HEK293 (cell line): Measurements from ENCODE around the gene SRMS.

ENCODE experiments used
- CTCF ChIA-PET: fragments of 350-600 bp; formaldehyde crosslinking; extraction: SDS; loops from one replicate; lab custom pipeline; 2021; ENCODE audit warnings: antibody characterized with exemption; lab: Yijun Ruan, JAX
- POLR2A ChIA-PET: fragments of 300-600 bp; formaldehyde crosslinking; extraction: SDS; loops from one replicate; lab custom pipeline; 2020; ENCODE audit warnings: antibody characterized with exemption, inconsistent platforms; lab: Yijun Ruan, JAX
- H3K27ac ChIP-seq: fragments of 200-500 bp; sonication (Bioruptor generic); 2 replicates; pipeline ENCODE4 v1.5.1; 2014; ENCODE audit warnings: low read depth, low read length, control low read depth, inconsistent platforms; ENCODE audit errors: extremely low read depth
- H3K36me3 ChIP-seq, 2 experiments: fragments of 200-500 bp in 1 of 2; sonication (Bioruptor generic) in 1 of 2; 1 replicate in 1 of 2; 2 replicates in 1 of 2; pipeline ENCODE4 v1.5.1; 2014 to 2017; ENCODE audit warnings: inconsistent platforms in 2 of 2, low read length in 2 of 2; ENCODE audit not compliant: control insufficient read depth in 2 of 2, insufficient read depth in 1 of 2
- H3K4me1 ChIP-seq: fragments of 200-500 bp; sonication (Bioruptor generic); 2 replicates; pipeline ENCODE4 v1.5.1; 2014; ENCODE audit warnings: mild to moderate bottlenecking, low read length, inconsistent platforms; ENCODE audit not compliant: control insufficient read depth, insufficient read depth
- H3K4me3 ChIP-seq: 2 replicates; pipeline ENCODE4 v1.5.1; 2011; ENCODE audit warnings: low read depth, mild to moderate bottlenecking, control low read depth, low read length, moderate library complexity
- H3K9me3 ChIP-seq: fragments of 200-500 bp; sonication (Bioruptor generic); 2 replicates; pipeline ENCODE4 v1.5.1; 2014; ENCODE audit warnings: low read depth, low read length, inconsistent platforms; ENCODE audit not compliant: control insufficient read depth, insufficient read depth
- GLIS1 ChIP-seq: fragments of 450-650 bp; formaldehyde crosslinking; IDR thresholded peaks from 2 replicates; pipeline ENCODE4 v1.5.1; 2016; ENCODE audit warnings: missing biosample characterization, missing genetic modification characterization
- GLIS2 ChIP-seq: fragments of 450-650 bp; formaldehyde crosslinking; IDR thresholded peaks from 2 replicates; pipeline ENCODE4 v1.5.1; 2016; ENCODE audit warnings: missing biosample characterization, missing genetic modification characterization
- HIC1 ChIP-seq: fragments of 450-650 bp; formaldehyde crosslinking; IDR thresholded peaks from 2 replicates; pipeline ENCODE4 v1.5.1; 2016; ENCODE audit warnings: missing biosample characterization, missing genetic modification characterization
- KLF10 ChIP-seq: fragments of 450-650 bp; IDR thresholded peaks from 2 replicates; pipeline ENCODE4 v1.5.1; 2018; ENCODE audit warnings: missing biosample characterization, mild to moderate bottlenecking, missing genetic modification characterization
- KLF16 ChIP-seq: fragments of 450-650 bp; formaldehyde crosslinking; IDR thresholded peaks from 2 replicates; pipeline ENCODE4 v1.5.1; 2017; ENCODE audit warnings: missing biosample characterization, missing genetic modification characterization
- MEIS1 ChIP-seq: sonication (generic); formaldehyde crosslinking; IDR thresholded peaks from 2 replicates; pipeline ENCODE4 v1.8.1; 2022; ENCODE audit warnings: missing genetic modification reagents, mild to moderate bottlenecking, borderline replicate concordance
- REPIN1 ChIP-seq: fragments of 450-650 bp; formaldehyde crosslinking; IDR thresholded peaks from 2 replicates; pipeline ENCODE4 v1.5.1; 2017; ENCODE audit warnings: missing biosample characterization, missing genetic modification characterization, low read depth
- REST ChIP-seq: fragments of 450-650 bp; formaldehyde crosslinking; IDR thresholded peaks from 2 replicates; pipeline ENCODE4 v1.5.1; 2016; ENCODE audit warnings: missing biosample characterization, missing genetic modification characterization
- ZBTB17 ChIP-seq: fragments of 450-650 bp; formaldehyde crosslinking; IDR thresholded peaks from 2 replicates; pipeline ENCODE4 v1.5.1; 2016; ENCODE audit warnings: missing biosample characterization, missing genetic modification characterization
- ZEB2 ChIP-seq: fragments of 450-650 bp; formaldehyde crosslinking; IDR thresholded peaks from 2 replicates; pipeline ENCODE4 v1.5.1; 2016; ENCODE audit warnings: missing biosample characterization, missing genetic modification characterization
- ZFP41 ChIP-seq: fragments of 450-650 bp; formaldehyde crosslinking; IDR thresholded peaks from 2 replicates; pipeline ENCODE4 v1.5.1; 2016; ENCODE audit warnings: missing biosample characterization, missing genetic modification characterization, borderline replicate concordance
- ZFP69B ChIP-seq: fragments of 450-650 bp; formaldehyde crosslinking; IDR thresholded peaks from 2 replicates; pipeline ENCODE4 v1.5.1; 2016; ENCODE audit warnings: missing biosample characterization, missing genetic modification characterization
- ZNF112 ChIP-seq: fragments of 450-650 bp; formaldehyde crosslinking; IDR thresholded peaks from 2 replicates; pipeline ENCODE4 v1.5.0; 2017; ENCODE audit warnings: missing biosample characterization, missing genetic modification characterization
- ZNF121 ChIP-seq: fragments of 450-650 bp; formaldehyde crosslinking; IDR thresholded peaks from 2 replicates; pipeline ENCODE4 v1.5.1; 2016; ENCODE audit warnings: missing biosample characterization, missing genetic modification characterization
- ZNF324 ChIP-seq: fragments of 450-650 bp; formaldehyde crosslinking; IDR thresholded peaks from 2 replicates; pipeline ENCODE4 v1.5.1; 2016; ENCODE audit warnings: missing biosample characterization, missing genetic modification characterization
- ZNF341 ChIP-seq: fragments of 450-650 bp; formaldehyde crosslinking; IDR thresholded peaks from 2 replicates; pipeline ENCODE4; 2016; ENCODE audit warnings: low read depth, missing biosample characterization, missing genetic modification characterization
- ZNF398 ChIP-seq: fragments of 450-650 bp; formaldehyde crosslinking; IDR thresholded peaks from 2 replicates; pipeline ENCODE4 v1.5.1; 2017; ENCODE audit warnings: missing biosample characterization, missing genetic modification characterization
- ZNF600 ChIP-seq: fragments of 450-650 bp; formaldehyde crosslinking; IDR thresholded peaks from 2 replicates; pipeline ENCODE4 v1.5.1; 2016; ENCODE audit warnings: missing biosample characterization, missing genetic modification characterization
- ZNF610 ChIP-seq: fragments of 450-650 bp; formaldehyde crosslinking; IDR thresholded peaks from 2 replicates; pipeline ENCODE4 v1.5.1; 2016; ENCODE audit warnings: missing biosample characterization, missing genetic modification characterization, borderline replicate concordance
- ZNF629 ChIP-seq: fragments of 450-650 bp; formaldehyde crosslinking; IDR thresholded peaks from 2 replicates; pipeline ENCODE4 v1.5.1; 2017; ENCODE audit warnings: missing biosample characterization, missing genetic modification characterization
- ZNF768 ChIP-seq: fragments of 450-650 bp; formaldehyde crosslinking; IDR thresholded peaks from 2 replicates; pipeline ENCODE4 v1.5.1; 2018; ENCODE audit warnings: missing biosample characterization, mild to moderate bottlenecking, missing genetic modification characterization
- ZXDB ChIP-seq: fragments of 450-650 bp; formaldehyde crosslinking; IDR thresholded peaks from 2 replicates; pipeline ENCODE4 v1.5.1; 2016; ENCODE audit warnings: missing biosample characterization, missing genetic modification characterization
- TF ChIP-seq, protein P1 (sequence below): fragments of 450-650 bp; formaldehyde crosslinking; IDR thresholded peaks from 2 replicates; pipeline ENCODE4 v1.5.1; 2016; ENCODE audit warnings: missing biosample characterization, missing genetic modification characterization

SRMS gene

DNA sequence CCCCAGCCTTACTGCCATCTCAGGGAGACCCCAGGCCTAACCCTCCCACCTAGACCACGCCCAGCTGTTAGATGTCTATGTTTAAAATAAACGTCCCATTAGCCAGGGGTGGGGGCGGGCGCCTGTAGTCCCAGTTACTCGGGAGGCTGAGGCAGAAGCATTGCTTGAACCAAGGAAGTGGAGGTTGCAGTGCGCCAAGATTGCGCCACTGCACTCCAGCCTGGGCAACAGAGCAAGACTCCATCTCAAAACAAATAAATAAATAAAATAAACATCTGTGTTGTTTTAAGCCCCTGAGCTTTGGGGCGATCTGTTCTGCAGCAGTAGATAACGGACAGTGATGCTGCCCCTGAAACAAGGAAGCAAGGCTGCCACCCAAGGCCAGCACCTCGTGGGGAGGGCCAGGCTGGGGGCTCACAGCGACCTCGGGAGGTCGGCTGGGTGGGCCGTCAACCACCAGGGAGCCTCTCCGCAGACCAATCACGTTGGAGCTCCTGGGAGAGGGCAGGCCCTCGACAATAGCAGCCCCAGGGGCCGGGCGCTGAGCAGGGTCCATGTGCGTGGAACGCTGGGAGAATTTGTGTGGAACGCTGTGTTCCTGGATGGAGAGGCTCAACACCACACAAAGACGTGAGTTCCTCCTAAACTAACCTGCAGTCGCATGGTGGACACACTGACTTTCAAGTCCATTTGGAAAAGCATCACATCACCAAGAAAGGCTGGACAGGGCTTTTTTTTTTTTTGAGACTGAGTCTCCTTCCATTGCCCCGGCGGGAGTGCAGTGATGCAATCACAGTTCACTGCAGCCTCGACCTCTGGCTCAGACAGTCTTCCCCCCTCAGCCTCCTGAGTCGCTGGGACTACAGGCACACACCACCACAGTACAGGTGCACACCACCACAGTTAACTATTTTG, 27.5 kb upstream of the SRMS start:
- Histone ChIP-seq H3K36me3 (peaks cover 0 to 3% of the 10 kb centered on the region in 2 experiments; a peak in 1 of 3 replicates), H3K4me3 (no peak overlapping the region), H3K27ac (no peak overlapping the region), H3K4me1 (0 out of 2 replicates have a peak, but pooled peaks cover 3% of the 10 kb centered on the region), H3K9me3 (no peaks in the 10 kb centered on the region)
- ChIA-PET POLR2A (interaction anchor here (0.7 to 1.9 kb wide), 6 partner anchors 14 to 290 kb away, joined by 3 to 7 read pairs (median 4); partner anchors contain the start of genes GMEB2, RTEL1, STMN3 and TPD52L2), CTCF (interaction anchor here (0.5 to 0.7 kb wide), 2 partner anchors 22 to 545 kb away, joined by 3 to 4 read pairs; no protein-coding TSS in a partner anchor)
- TF ChIP-seq ZNF121 (peak; percentile 97), REST (tag by site-specific recombination) (peak; percentile 87), ZFP69B (0 out of 2 replicates have a peak, but pooled peaks have one; percentile 12), ZNF112 (no peak)

DNA sequence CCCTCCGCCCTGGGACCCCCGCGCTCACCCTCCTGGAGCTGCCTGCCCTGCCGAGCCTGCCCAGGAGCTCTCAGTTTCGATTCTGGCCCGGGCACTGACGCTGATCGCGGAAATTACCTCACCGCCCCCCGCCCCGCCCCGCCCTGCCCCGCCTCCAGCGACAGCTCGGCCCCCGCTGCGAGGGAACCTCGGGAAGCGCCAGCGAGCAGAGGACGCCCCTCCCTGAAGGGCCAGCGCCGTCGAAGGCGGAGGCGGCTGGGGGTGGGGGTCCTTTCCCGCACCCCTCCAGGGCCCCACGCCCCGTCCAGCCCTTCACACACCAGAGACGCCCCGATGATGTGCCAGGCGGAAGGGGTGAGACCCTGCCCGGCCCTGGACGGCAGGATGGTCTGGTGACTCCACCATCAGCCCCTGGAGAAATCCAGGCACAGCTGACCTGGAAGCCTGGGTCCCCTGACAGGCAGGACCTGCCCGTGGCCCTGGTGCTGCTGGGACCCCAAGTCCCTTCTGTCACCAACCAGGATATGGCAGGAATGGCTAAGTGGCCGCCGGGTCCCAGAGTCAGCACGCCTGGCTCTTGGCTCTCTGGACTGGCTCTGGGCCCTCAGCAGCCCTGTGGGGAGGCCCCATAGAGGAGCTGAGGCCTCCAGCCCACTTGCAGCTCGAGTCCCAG, 26.7 kb upstream of the SRMS start, which contains the start of gene HELZ2:
Gene HELZ2 (minus strand): TSS at position 84 of the 673 bp plus-strand sequence. CDS start 1,854 bp downstream, outside the sequence.
- Histone ChIP-seq H3K9me3 (no peaks in the 10 kb centered on the region), H3K4me1 (0 out of 2 replicates have a peak, but pooled peaks cover 3% of the 10 kb centered on the region), H3K4me3 (peak within 1 kb of the TSS; percentile 70), H3K27ac (peak within 1 kb of the TSS; percentile 37; the same call in 1 of the 2 replicates), H3K36me3 (peaks cover 0 to 3% of the 10 kb centered on the region in 2 experiments; a peak in 1 of 3 replicates)
- ChIA-PET POLR2A (interaction anchor here (0.6 to 2.0 kb wide), 14 partner anchors 9 to 480 kb away, joined by 3 to 12 read pairs (median 4); partner anchors contain the start of genes GMEB2, PPDPF, PTK6 and RTEL1), CTCF (interaction anchor here (0.5 to 0.9 kb wide), 5 partner anchors 22 to 546 kb away, joined by 3 to 4 read pairs (median 4); no protein-coding TSS in a partner anchor)
- TF ChIP-seq MEIS1 (CRISPR knock-in tag): no peak
- peak; percentile 20; the same call in 1 of the 2 replicates for TF ChIP-seq ZNF629
- TF ChIP-seq ZNF768: no peak
- TF ChIP-seq ZNF600 (tag by site-specific recombination): peak; percentile 16; the same call in 1 of the 2 replicates
- peak; percentile 42; the same call in 1 of the 2 replicates for TF ChIP-seq ZNF398 (tag by site-specific recombination)
- TF ChIP-seq, protein P1, sequence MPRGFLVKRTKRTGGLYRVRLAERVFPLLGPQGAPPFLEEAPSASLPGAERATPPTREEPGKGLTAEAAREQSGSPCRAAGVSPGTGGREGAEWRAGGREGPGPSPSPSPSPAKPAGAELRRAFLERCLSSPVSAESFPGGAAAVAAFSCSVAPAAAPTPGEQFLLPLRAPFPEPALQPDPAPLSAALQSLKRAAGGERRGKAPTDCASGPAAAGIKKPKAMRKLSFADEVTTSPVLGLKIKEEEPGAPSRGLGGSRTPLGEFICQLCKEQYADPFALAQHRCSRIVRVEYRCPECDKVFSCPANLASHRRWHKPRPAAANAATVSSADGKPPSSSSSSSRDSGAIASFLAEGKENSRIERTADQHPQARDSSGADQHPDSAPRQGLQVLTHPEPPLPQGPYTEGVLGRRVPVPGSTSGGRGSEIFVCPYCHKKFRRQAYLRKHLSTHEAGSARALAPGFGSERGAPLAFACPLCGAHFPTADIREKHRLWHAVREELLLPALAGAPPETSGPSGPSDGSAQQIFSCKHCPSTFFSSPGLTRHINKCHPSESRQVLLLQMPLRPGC: no peak
- TF ChIP-seq ZEB2 (tag by site-specific recombination): 0 out of 2 replicates have a peak, but pooled peaks have one; percentile 28
- no peak for TF ChIP-seq REPIN1 (tag by site-specific recombination)
- 0 out of 2 replicates have a peak, but pooled peaks have one; percentile 14 for TF ChIP-seq ZNF610 (tag by site-specific recombination)
- TF ChIP-seq ZBTB17 (tag by site-specific recombination): peak; percentile 71
- peak; percentile 51; the same call in 1 of the 2 replicates for TF ChIP-seq KLF10 (tag by site-specific recombination)
- no peak for TF ChIP-seq ZFP41
- TF ChIP-seq ZNF324 (tag by site-specific recombination): no peak
- peak; percentile 74 for TF ChIP-seq ZNF341 (tag by site-specific recombination)
- TF ChIP-seq KLF16 (tag by site-specific recombination): no peak
- TF ChIP-seq GLIS1 (tag by site-specific recombination): peak; percentile 45
- TF ChIP-seq HIC1 (tag by site-specific recombination): peak; percentile 28; the same call in 1 of the 2 replicates
- peak; percentile 82 for TF ChIP-seq ZXDB (tag by site-specific recombination)
- TF ChIP-seq GLIS2 (tag by site-specific recombination): peak; percentile 62
